H9 (cell line): ENCODE measurements around the gene SREBF2. TPM values are rescaled to one million over a fixed set of nuclear protein-coding genes. Genes with fewer than 3 reads are reported as not detected.

Experiments used
- DNase-seq: peaks from one replicate; pipeline ENCODE4 v3.0.0-alpha.2; 2017
- H2AFZ ChIP-seq: one replicate; pipeline ENCODE4 v1.6.1; 2013; ENCODE audit warnings: mild to moderate bottlenecking, low read length, control low read depth, moderate library complexity
- H2AK5ac ChIP-seq: 2 replicates; pipeline ENCODE4 v1.6.1; 2013; ENCODE audit warnings: low read length, control low read depth, mixed read lengths; ENCODE audit not compliant: insufficient read length
- H2BK120ac ChIP-seq: one replicate; pipeline ENCODE4 v1.6.1; 2013; ENCODE audit warnings: low read depth, mild to moderate bottlenecking, low read length, control low read depth, inconsistent platforms; ENCODE audit not compliant: poor library complexity, severe bottlenecking
- H2BK12ac ChIP-seq: 2 replicates; pipeline ENCODE4 v1.6.1; 2013; ENCODE audit warnings: low read length, control low read depth, mixed read lengths, low read depth; ENCODE audit not compliant: insufficient read length
- H2BK15ac ChIP-seq: 2 replicates; pipeline ENCODE4 v1.6.1; 2013; ENCODE audit warnings: low read depth, low read length, control low read depth
- H2BK20ac ChIP-seq: one replicate; pipeline ENCODE4 v1.6.1; 2013; ENCODE audit warnings: low read depth, mild to moderate bottlenecking, low read length, control low read depth, inconsistent platforms; ENCODE audit not compliant: poor library complexity, severe bottlenecking
- H2BK5ac ChIP-seq: 2 replicates; pipeline ENCODE4 v1.6.1; 2013; ENCODE audit warnings: low read length, control low read depth, mixed read lengths; ENCODE audit not compliant: insufficient read length
- H3K14ac ChIP-seq: 2 replicates; pipeline ENCODE4 v1.6.1; 2013; ENCODE audit warnings: low read length, control low read depth; ENCODE audit not compliant: insufficient read depth
- H3K18ac ChIP-seq: 2 replicates; pipeline ENCODE4 v1.6.1; 2013; ENCODE audit warnings: low read depth, mild to moderate bottlenecking, mixed read lengths, low read length, control low read depth; ENCODE audit not compliant: insufficient read length
- H3K23ac ChIP-seq: 2 replicates; pipeline ENCODE4 v1.6.1; 2013; ENCODE audit warnings: low read length, control low read depth, mixed read lengths, low read depth; ENCODE audit not compliant: insufficient read length
- H3K23me2 ChIP-seq: 2 replicates; pipeline ENCODE4 v1.6.1; 2013; ENCODE audit warnings: low read depth, mild to moderate bottlenecking, mixed read lengths, low read length, control low read depth; ENCODE audit not compliant: insufficient read length, poor library complexity, severe bottlenecking
- H3K27ac ChIP-seq: 2 replicates; pipeline ENCODE4 v1.5.1; 2013; ENCODE audit warnings: low read length, control low read depth, mixed read lengths, low read depth; ENCODE audit not compliant: insufficient read length
- H3K27me3 ChIP-seq: 2 replicates; pipeline ENCODE4 v1.6.1; 2013; ENCODE audit warnings: low read length, control low read depth, inconsistent platforms; ENCODE audit not compliant: insufficient read depth
- H3K4ac ChIP-seq: 2 replicates; pipeline ENCODE4 v1.6.1; 2013; ENCODE audit warnings: low read depth, mild to moderate bottlenecking, control low read depth, inconsistent platforms, low read length, moderate library complexity
- H3K4me1 ChIP-seq: 2 replicates; pipeline ENCODE4 v1.6.1; 2013; ENCODE audit warnings: low read length, control low read depth, inconsistent platforms; ENCODE audit not compliant: insufficient read depth
- H3K4me2 ChIP-seq: 2 replicates; pipeline ENCODE4 v1.6.1; 2013; ENCODE audit warnings: low read length, control low read depth, mixed read lengths; ENCODE audit not compliant: insufficient read length, insufficient read depth
- H3K56ac ChIP-seq: 2 replicates; pipeline ENCODE4 v1.6.1; 2013; ENCODE audit warnings: low read depth, mild to moderate bottlenecking, mixed read lengths, low read length, control low read depth; ENCODE audit not compliant: insufficient read length
- H3K79me1 ChIP-seq: 2 replicates; pipeline ENCODE4 v1.6.1; 2013; ENCODE audit warnings: low read depth, mild to moderate bottlenecking, moderate library complexity, low read length, control low read depth, inconsistent platforms; ENCODE audit not compliant: insufficient read depth, poor library complexity, severe bottlenecking
- H3K79me2 ChIP-seq: 2 replicates; pipeline ENCODE4 v1.6.1; 2013; ENCODE audit warnings: low read length, control low read depth, inconsistent platforms; ENCODE audit not compliant: insufficient read depth
- H3K9ac ChIP-seq: 2 replicates; pipeline ENCODE4 v1.6.1; 2013; ENCODE audit warnings: low read length, control low read depth, mixed read lengths; ENCODE audit not compliant: insufficient read length; ENCODE audit errors: extremely low read depth
- H3K9me3 ChIP-seq: one replicate; pipeline ENCODE4 v1.6.1; 2013; ENCODE audit warnings: low read depth, low read length, inconsistent platforms; ENCODE audit not compliant: control insufficient read depth
- H3T11ph ChIP-seq: one replicate; pipeline ENCODE4 v1.6.1; 2013; ENCODE audit warnings: mild to moderate bottlenecking, low read length, control low read depth, inconsistent platforms
- H4K20me1 ChIP-seq: one replicate; pipeline ENCODE4 v1.6.1; 2013; ENCODE audit not compliant: control insufficient read depth, insufficient read length, insufficient read depth
- H4K5ac ChIP-seq: 2 replicates; pipeline ENCODE4 v1.6.1; 2013; ENCODE audit warnings: low read depth, mild to moderate bottlenecking, mixed read lengths, low read length, control low read depth; ENCODE audit not compliant: insufficient read length
- H4K8ac ChIP-seq: replicated peaks from 2 replicates; pipeline ENCODE4 v1.6.1; 2013; ENCODE audit warnings: low read length, control low read depth, mixed read lengths, low read depth; ENCODE audit not compliant: insufficient read length
- H4K91ac ChIP-seq: 2 replicates; pipeline ENCODE4 v1.6.1; 2013; ENCODE audit warnings: low read depth, mild to moderate bottlenecking, moderate library complexity, mixed read lengths, low read length, control low read depth; ENCODE audit not compliant: insufficient read length
- H3K27ac Mint-ChIP-seq, 3 experiments: 2 replicates in 2 of 3; 3 replicates in 1 of 3; pipeline ENCODE4 v1.8.0; 2020 to 2021; ENCODE audit warnings: mixed read lengths in 3 of 3, mild to moderate bottlenecking in 1 of 3, moderate library complexity in 1 of 3
- H3K27me3 Mint-ChIP-seq: 2 replicates; pipeline ENCODE4 v1.8.0; 2021; ENCODE audit warnings: low read depth, mild to moderate bottlenecking, moderate library complexity, mixed read lengths
- H3K36me3 Mint-ChIP-seq, 3 experiments: 2 replicates in 2 of 3; 3 replicates in 1 of 3; pipeline ENCODE4 v1.8.0; 2020 to 2021; ENCODE audit warnings: low read depth in 3 of 3, mixed read lengths in 3 of 3; ENCODE audit not compliant: insufficient read depth in 1 of 3
- H3K4me1 Mint-ChIP-seq, 2 experiments: 2 replicates each; pipeline ENCODE4 v1.8.0; 2020; ENCODE audit warnings: mixed read lengths in 2 of 2
- H3K4me3 Mint-ChIP-seq, 2 experiments: 2 replicates in 1 of 2; 3 replicates in 1 of 2; pipeline ENCODE4 v1.8.0; 2020 to 2021; ENCODE audit warnings: mild to moderate bottlenecking in 2 of 2, mixed read lengths in 2 of 2, moderate library complexity in 1 of 2
- H3K9me3 Mint-ChIP-seq, 2 experiments: 2 replicates in 1 of 2; 3 replicates in 1 of 2; pipeline ENCODE4 v1.8.0; 2020; ENCODE audit warnings: mild to moderate bottlenecking in 2 of 2, mixed read lengths in 2 of 2, moderate library complexity in 1 of 2
- WGBS: extraction: QIAGEN DNeasy Blood & Tissue Kit; methylation state at CpG from one replicate; pipeline ENCODE4 v1.1.7; 2013; ENCODE audit warnings: missing lambda C conversion rate, low lambda C conversion rate, mixed read lengths; ENCODE audit not compliant: insufficient read length; ENCODE audit errors: extremely low coverage; 5-methylcytosine and 5-hydroxymethylcytosine counted together
- total RNA-seq: library from RNA; stranded (reverse); gene quantifications from 2 replicates; pipeline ENCODE4 v1.2.1, GENCODE V29; 2021
- TF ChIP-seq, protein P1 (sequence below): fragments of 200-600 bp; sonication (generic); conservative IDR thresholded peaks from 3 replicates; pipeline ENCODE4 v1.8.0; 2021; ENCODE audit warnings: antibody characterized with exemption, mild to moderate bottlenecking

Gene SREBF2
- total RNA-seq, 1 experiment from 2014 or later, result 146 TPM

GRCh38 chr22:41898645-41899044 lies 65.7 kb downstream of the SREBF2 start:
- Histone ChIP-seq H4K91ac (no peak overlapping the region), H3K9me3 (no peaks in the 10 kb centered on the region), H3K14ac (no peak overlapping the region), H2BK5ac (no peak overlapping the region), H4K8ac (no peak overlapping the region), H4K20me1 (no peaks in the 10 kb centered on the region), H3K27me3 (no peaks in the 10 kb centered on the region), H2BK120ac (no peak overlapping the region), H2BK12ac (no peak overlapping the region), H3K4ac (no peak overlapping the region), H2BK15ac (no peak overlapping the region), H3K23me2 (no peaks in the 10 kb centered on the region), H3K56ac (no peak overlapping the region), H3K9ac (no peak overlapping the region), H3T11ph (no peak overlapping the region), H3K27ac (no peak overlapping the region), H3K4me1 (no peaks in the 10 kb centered on the region), H3K79me1 (no peaks in the 10 kb centered on the region), H3K23ac (no peak overlapping the region), H4K5ac (no peak overlapping the region), H3K4me2 (no peak overlapping the region), H3K79me2 (no peaks in the 10 kb centered on the region), H2AK5ac (no peak overlapping the region), H3K18ac (no peak overlapping the region), H2AFZ (no peak overlapping the region), H2BK20ac (no peak overlapping the region)
- no peaks in the 10 kb centered on the region for H3K4me1 Mint-ChIP-seq
- no peaks in the 10 kb centered on the region for H3K9me3 Mint-ChIP-seq
- no peak overlapping the region for H3K4me3 Mint-ChIP-seq
- no CpG with 5 or more reads among the region's 11 CpGs for WGBS
- H3K36me3 Mint-ChIP-seq, result peaks cover 39 to 83% (median 80%) of the 10 kb centered on the region in 3 experiments; a peak in 6 of 7 replicates
- no peak overlapping the region for H3K27ac Mint-ChIP-seq
- no peaks in the 10 kb centered on the region for H3K27me3 Mint-ChIP-seq
- TF ChIP-seq, protein P1, sequence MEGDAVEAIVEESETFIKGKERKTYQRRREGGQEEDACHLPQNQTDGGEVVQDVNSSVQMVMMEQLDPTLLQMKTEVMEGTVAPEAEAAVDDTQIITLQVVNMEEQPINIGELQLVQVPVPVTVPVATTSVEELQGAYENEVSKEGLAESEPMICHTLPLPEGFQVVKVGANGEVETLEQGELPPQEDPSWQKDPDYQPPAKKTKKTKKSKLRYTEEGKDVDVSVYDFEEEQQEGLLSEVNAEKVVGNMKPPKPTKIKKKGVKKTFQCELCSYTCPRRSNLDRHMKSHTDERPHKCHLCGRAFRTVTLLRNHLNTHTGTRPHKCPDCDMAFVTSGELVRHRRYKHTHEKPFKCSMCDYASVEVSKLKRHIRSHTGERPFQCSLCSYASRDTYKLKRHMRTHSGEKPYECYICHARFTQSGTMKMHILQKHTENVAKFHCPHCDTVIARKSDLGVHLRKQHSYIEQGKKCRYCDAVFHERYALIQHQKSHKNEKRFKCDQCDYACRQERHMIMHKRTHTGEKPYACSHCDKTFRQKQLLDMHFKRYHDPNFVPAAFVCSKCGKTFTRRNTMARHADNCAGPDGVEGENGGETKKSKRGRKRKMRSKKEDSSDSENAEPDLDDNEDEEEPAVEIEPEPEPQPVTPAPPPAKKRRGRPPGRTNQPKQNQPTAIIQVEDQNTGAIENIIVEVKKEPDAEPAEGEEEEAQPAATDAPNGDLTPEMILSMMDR, result no peak
- DNase-seq, result no peak
